NCI-H1436 (cell line): Measurements from ENCODE around the gene RAPGEF2.

Experiments
- DNase-seq: peaks from one replicate; lab custom pipeline; 2025; lab: John Stamatoyannopoulos, UW

Gene RAPGEF2

GRCh38 chr4:159134429-159134828, 31.6 kb downstream of the RAPGEF2 start:
- DNase-seq, result no peak

- DNase-seq, result peak; percentile 28
Measured at GRCh38 chr4:159137176-159137575, 34.3 kb downstream of the RAPGEF2 start.

- DNase-seq, result no peak
Measured at GRCh38 chr4:159138436-159138835, 35.6 kb downstream of the RAPGEF2 start.

GRCh38 chr4:159141193-159141592, 38.3 kb downstream of the RAPGEF2 start:
- DNase-seq, result no peak

GRCh38 chr4:159142241-159142640, 39.4 kb downstream of the RAPGEF2 start:
- no peak for DNase-seq

- DNase-seq, result no peak
Measured at GRCh38 chr4:159142681-159143384, 40.0 kb downstream of the RAPGEF2 start.

GRCh38 chr4:159143687-159144086, 40.8 kb downstream of the RAPGEF2 start:
- DNase-seq, result no peak

- no peak for DNase-seq
Measured at GRCh38 chr4:159144112-159144694, 41.3 kb downstream of the RAPGEF2 start.

- no peak for DNase-seq
Measured at GRCh38 chr4:159145318-159145991, 42.6 kb downstream of the RAPGEF2 start.

GRCh38 chr4:159145992-159146330, 43.1 kb downstream of the RAPGEF2 start:
- no peak for DNase-seq

GRCh38 chr4:159146488-159146887, 43.6 kb downstream of the RAPGEF2 start:
- DNase-seq, result no peak

GRCh38 chr4:159148441-159148840, 45.6 kb downstream of the RAPGEF2 start:
- DNase-seq, result no peak

- DNase-seq, result no peak
Measured at GRCh38 chr4:159149666-159150065, 46.8 kb downstream of the RAPGEF2 start.

GRCh38 chr4:159150396-159150795, 47.5 kb downstream of the RAPGEF2 start:
- DNase-seq, result no peak

- no peak for DNase-seq
Measured at GRCh38 chr4:159150821-159151390, 48.0 kb downstream of the RAPGEF2 start.

GRCh38 chr4:159151689-159152088, 48.8 kb downstream of the RAPGEF2 start:
- no peak for DNase-seq

GRCh38 chr4:159152181-159152580, 49.3 kb downstream of the RAPGEF2 start:
- DNase-seq, result no peak

GRCh38 chr4:159153669-159154068, 50.8 kb downstream of the RAPGEF2 start:
- DNase-seq, result no peak

- no peak for DNase-seq
Measured at GRCh38 chr4:159155119-159155518, 52.2 kb downstream of the RAPGEF2 start.

- DNase-seq, result no peak
Measured at GRCh38 chr4:159158083-159158617, 55.3 kb downstream of the RAPGEF2 start.

- DNase-seq, result no peak
Measured at GRCh38 chr4:159158985-159159384, 56.1 kb downstream of the RAPGEF2 start.

- DNase-seq, result peak; percentile 7
Measured at GRCh38 chr4:159159611-159160010, 56.7 kb downstream of the RAPGEF2 start.

GRCh38 chr4:159160242-159160641, 57.4 kb downstream of the RAPGEF2 start:
- DNase-seq, result no peak
